Central memory CD4-positive, alpha-beta T cell (primary cell): ENCODE data around the gene DPM1.

ENCODE experiments used
- DNase-seq: peaks from one replicate; pipeline ENCODE4 v3.0.0; 2022
- total RNA-seq, 3 experiments: gene quantifications; one replicate each; lab custom pipeline; 2026; lab: John Stamatoyannopoulos, UW

The DPM1 gene
- total RNA-seq: 66.6 to 110 (median 91.2) reads per million in 3 experiments

- no peak for DNase-seq
Measured at GRCh38 chr20:50957798-50958614, at the start of gene DPM1. TSS of gene DPM1 (minus strand) at chr20:50958532. CDS start at chr20:50958523, 9 bp downstream.

GRCh38 chr20:51005214-51005613 is 46.9 kb upstream of the DPM1 start:
- no peak for DNase-seq

GRCh38 chr20:51004781-51005180 is 46.4 kb upstream of the DPM1 start:
- DNase-seq: no peak

GRCh38 chr20:51004305-51004727 is 46.0 kb upstream of the DPM1 start:
- no peak for DNase-seq

GRCh38 chr20:51003753-51004152 is 45.4 kb upstream of the DPM1 start:
- DNase-seq: no peak

- DNase-seq: no peak
Measured at GRCh38 chr20:51002633-51003032, 44.3 kb upstream of the DPM1 start.

GRCh38 chr20:51001430-51002265 is 43.3 kb upstream of the DPM1 start:
- DNase-seq: no peak

- DNase-seq: no peak
Measured at GRCh38 chr20:50999355-50999754, 41.0 kb upstream of the DPM1 start.

GRCh38 chr20:50996901-50997865 is 38.9 kb upstream of the DPM1 start:
- DNase-seq: no peak

- no peak for DNase-seq
Measured at GRCh38 chr20:50995506-50995905, 37.2 kb upstream of the DPM1 start.

GRCh38 chr20:50993876-50994275 is 35.5 kb upstream of the DPM1 start:
- no peak for DNase-seq

- DNase-seq: peak; percentile 27
Measured at GRCh38 chr20:50992733-50993457, 34.6 kb upstream of the DPM1 start.

- DNase-seq: no peak
Measured at GRCh38 chr20:50992336-50992732, 34.0 kb upstream of the DPM1 start.

- no peak for DNase-seq
Measured at GRCh38 chr20:50991076-50991475, 32.7 kb upstream of the DPM1 start.

- DNase-seq: peak; percentile 61
Measured at GRCh38 chr20:50987493-50988210, 29.3 kb upstream of the DPM1 start.

- no peak for DNase-seq
Measured at GRCh38 chr20:50983321-50983720, 25.0 kb upstream of the DPM1 start.

- DNase-seq: no peak
Measured at GRCh38 chr20:50982363-50982762, 24.0 kb upstream of the DPM1 start.

GRCh38 chr20:50981714-50982048 is 23.3 kb upstream of the DPM1 start:
- DNase-seq: no peak

GRCh38 chr20:50980851-50981713 is 22.8 kb upstream of the DPM1 start:
- peak; percentile 28 for DNase-seq

- no peak for DNase-seq
Measured at GRCh38 chr20:50980071-50980681, 21.8 kb upstream of the DPM1 start.
